ENCODE measurements around the gene BMP4.
A peak's percentile ranks its signal among the peaks of the same experiment; 100 is the strongest.

The BMP4 gene

GRCh38 chr14:53955671-53956426, 776 bp downstream of the BMP4 start:
- ATAC-seq (ENCODE audit: low read depth) (no peak), DNase-seq (ENCODE audit: low spot score) (no peak)
- TF ChIP-seq, protein P1, sequence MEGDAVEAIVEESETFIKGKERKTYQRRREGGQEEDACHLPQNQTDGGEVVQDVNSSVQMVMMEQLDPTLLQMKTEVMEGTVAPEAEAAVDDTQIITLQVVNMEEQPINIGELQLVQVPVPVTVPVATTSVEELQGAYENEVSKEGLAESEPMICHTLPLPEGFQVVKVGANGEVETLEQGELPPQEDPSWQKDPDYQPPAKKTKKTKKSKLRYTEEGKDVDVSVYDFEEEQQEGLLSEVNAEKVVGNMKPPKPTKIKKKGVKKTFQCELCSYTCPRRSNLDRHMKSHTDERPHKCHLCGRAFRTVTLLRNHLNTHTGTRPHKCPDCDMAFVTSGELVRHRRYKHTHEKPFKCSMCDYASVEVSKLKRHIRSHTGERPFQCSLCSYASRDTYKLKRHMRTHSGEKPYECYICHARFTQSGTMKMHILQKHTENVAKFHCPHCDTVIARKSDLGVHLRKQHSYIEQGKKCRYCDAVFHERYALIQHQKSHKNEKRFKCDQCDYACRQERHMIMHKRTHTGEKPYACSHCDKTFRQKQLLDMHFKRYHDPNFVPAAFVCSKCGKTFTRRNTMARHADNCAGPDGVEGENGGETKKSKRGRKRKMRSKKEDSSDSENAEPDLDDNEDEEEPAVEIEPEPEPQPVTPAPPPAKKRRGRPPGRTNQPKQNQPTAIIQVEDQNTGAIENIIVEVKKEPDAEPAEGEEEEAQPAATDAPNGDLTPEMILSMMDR (IDR thresholded peaks at IDR 0.05; ENCODE audit: poor library complexity, severe bottlenecking), result no peak
- H3K9me3 ChIP-seq (ENCODE audit: severe bottlenecking), result no peaks in the 10 kb centered on the region
- no peak overlapping the region for H3K27ac ChIP-seq (ENCODE audit: poor library complexity, severe bottlenecking)
- H3K36me3 ChIP-seq (ENCODE audit: low read depth), result no peaks in the 10 kb centered on the region
- H3K4me3 ChIP-seq (ENCODE audit: severe bottlenecking), result peak overlapping the region; percentile 40
- H3K4me1 ChIP-seq (ENCODE audit: insufficient read depth, poor library complexity, severe bottlenecking), result no peaks in the 10 kb centered on the region
- peaks cover 22% of the 10 kb centered on the region for H3K27me3 ChIP-seq (ENCODE audit: insufficient read depth, poor library complexity, severe bottlenecking)

DNA sequence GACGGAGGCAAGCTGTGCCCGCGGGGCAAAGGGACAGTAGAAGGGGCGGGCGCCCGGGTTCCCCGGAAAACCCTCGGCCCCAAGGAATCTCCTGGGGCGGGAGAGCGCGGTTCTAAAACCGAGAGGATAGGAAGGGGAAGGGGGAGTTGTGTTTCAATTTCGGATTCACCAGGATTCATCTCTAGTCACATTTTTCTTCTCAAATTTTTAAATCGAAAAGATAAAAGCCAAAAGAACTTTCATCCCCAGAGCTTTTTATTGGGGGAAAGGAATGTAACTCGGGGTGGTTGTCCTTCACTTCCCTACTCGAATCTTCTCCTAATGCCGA, 1.4 kb downstream of the BMP4 start:
- TF ChIP-seq, protein P1 (IDR thresholded peaks at IDR 0.05; ENCODE audit: poor library complexity, severe bottlenecking), result no peak
- no peaks in the 10 kb centered on the region for H3K36me3 ChIP-seq (ENCODE audit: low read depth)
- DNase-seq (ENCODE audit: low spot score), result no peak
- H3K4me1 ChIP-seq (ENCODE audit: insufficient read depth, poor library complexity, severe bottlenecking), result no peaks in the 10 kb centered on the region
- H3K9me3 ChIP-seq (ENCODE audit: severe bottlenecking), result no peaks in the 10 kb centered on the region
- H3K27ac ChIP-seq (ENCODE audit: poor library complexity, severe bottlenecking), result no peak overlapping the region
- peaks cover 22% of the 10 kb centered on the region for H3K27me3 ChIP-seq (ENCODE audit: insufficient read depth, poor library complexity, severe bottlenecking)
- no peak for ATAC-seq (ENCODE audit: low read depth)
- peak overlapping the region; percentile 40 for H3K4me3 ChIP-seq (ENCODE audit: severe bottlenecking)

DNA sequence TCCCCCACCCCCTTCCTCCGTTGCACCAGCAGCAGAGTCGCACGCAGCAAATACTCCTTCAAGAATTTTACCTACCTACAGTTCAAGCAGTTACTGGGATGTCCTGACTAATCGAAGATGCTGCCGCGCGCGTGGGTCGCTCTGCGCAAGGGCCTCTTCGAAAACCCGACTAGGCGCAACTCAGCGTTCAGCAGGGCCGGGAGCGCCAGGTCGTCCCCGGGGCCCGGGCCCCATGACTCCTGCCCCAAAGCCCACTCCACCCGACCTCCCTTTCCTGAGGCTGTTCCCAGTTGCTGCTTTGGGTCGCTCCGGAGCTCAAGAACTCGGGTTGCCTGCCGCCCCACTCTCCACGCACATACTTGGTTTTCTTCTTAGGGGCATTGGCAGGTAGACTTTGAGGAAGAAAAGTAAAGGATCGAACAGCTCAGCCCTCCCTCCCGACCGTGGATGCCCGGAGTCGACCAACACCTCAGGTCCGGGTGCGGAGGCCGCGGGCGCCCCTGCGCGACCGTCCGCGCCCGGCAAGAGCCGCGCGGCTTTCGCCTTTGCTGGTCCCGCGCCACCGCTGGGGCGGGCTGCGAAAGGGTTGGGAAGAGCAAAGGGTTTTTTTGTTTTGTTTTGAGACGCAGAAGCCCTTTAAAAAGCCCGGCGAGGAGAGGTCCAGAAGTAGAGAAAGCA, 1.9 kb downstream of the BMP4 start:
- Histone ChIP-seq H3K27me3 (ENCODE audit: insufficient read depth, poor library complexity, severe bottlenecking) (peaks cover 22% of the 10 kb centered on the region), H3K9me3 (ENCODE audit: severe bottlenecking) (no peaks in the 10 kb centered on the region), H3K36me3 (ENCODE audit: low read depth) (no peaks in the 10 kb centered on the region), H3K27ac (ENCODE audit: poor library complexity, severe bottlenecking) (no peak overlapping the region), H3K4me1 (ENCODE audit: insufficient read depth, poor library complexity, severe bottlenecking) (no peaks in the 10 kb centered on the region), H3K4me3 (ENCODE audit: severe bottlenecking) (peak overlapping the region; percentile 40)
- TF ChIP-seq, protein P1 (IDR thresholded peaks at IDR 0.05; ENCODE audit: poor library complexity, severe bottlenecking), result peak; percentile 44
- ATAC-seq (ENCODE audit: low read depth) (no peak; the same call in 2 of the 3 replicates), DNase-seq (ENCODE audit: low spot score) (no peak)

GRCh38 chr14:53953828-53954550, 2.6 kb downstream of the BMP4 start:
- H3K27ac ChIP-seq (ENCODE audit: poor library complexity, severe bottlenecking), result peak overlapping the region; percentile 17
- DNase-seq (ENCODE audit: low spot score), result peak; percentile 69
- no peaks in the 10 kb centered on the region for H3K4me1 ChIP-seq (ENCODE audit: insufficient read depth, poor library complexity, severe bottlenecking)

More at GRCh38 chr14:53953828-53954550, 2.6 kb downstream of the BMP4 start:
- no peaks in the 10 kb centered on the region for H3K9me3 ChIP-seq (ENCODE audit: severe bottlenecking)
- ATAC-seq (ENCODE audit: low read depth), result peak; percentile 29
- H3K27me3 ChIP-seq (ENCODE audit: insufficient read depth, poor library complexity, severe bottlenecking), result peaks cover 22% of the 10 kb centered on the region
- peak overlapping the region; percentile 40 for H3K4me3 ChIP-seq (ENCODE audit: severe bottlenecking)
- no peaks in the 10 kb centered on the region for H3K36me3 ChIP-seq (ENCODE audit: low read depth)
- TF ChIP-seq, protein P1 (IDR thresholded peaks at IDR 0.05; ENCODE audit: poor library complexity, severe bottlenecking), result no peak

All from RWPE2 (cell line).